ENCODE data around the gene VPS4B. TPM values are rescaled to one million over a fixed set of nuclear protein-coding genes. Genes with fewer than 3 reads are reported as not detected.

The VPS4B gene
- total and polyA plus RNA-seq, 10 of the 15 experiments (the other 5 are each of a cell fraction or from before 2014, with no cell fraction given) = 21.4 to 37.6 (median 29.8) TPM

- H3K4me2 ChIP-seq (ENCODE audit: control insufficient read depth, insufficient read depth) = no peak overlapping the region
- RAD21 ChIA-PET (ENCODE audit: unreplicated experiment) = no interaction called here
- 99% methylated on average over 4 of the region's 4 CpGs for WGBS (ENCODE audit: insufficient coverage, insufficient replicate concordance, low lambda C conversion rate, missing lambda C conversion rate)
- intact Hi-C loops (cut with micrococcal nuclease; ENCODE audit: unreplicated experiment) (no loop called here), in situ Hi-C loops (cut with MboI) (no loop called here)
- no peak overlapping the region for H3K27ac ChIP-seq (ENCODE audit: control insufficient read depth, insufficient read depth)
- no peak overlapping the region for H3K4me3 ChIP-seq
- no TSS peak for BruUV-seq (replicated peaks)
- H3K9ac ChIP-seq (ENCODE audit: control insufficient read depth, insufficient read depth, low read length) = no peak overlapping the region
- no peaks in the 10 kb centered on the region for H3K27me3 ChIP-seq (replicated peaks in 1 of 2; ENCODE audit: control insufficient read depth in 2 of 2, insufficient read depth in 2 of 2, low read length in 1 of 2)
- CTCF ChIA-PET = no interaction called here
- FAIRE-seq (no peak), DNase-seq (ENCODE audit: low read depth, low spot score) (no peak), ATAC-seq (no peak)
- H3K36me3 ChIP-seq (ENCODE audit: control insufficient read depth in 2 of 2, insufficient read depth in 2 of 2, low read length in 1 of 2) = peaks cover 0 to 19% of the 10 kb centered on the region in 2 experiments; a peak in 1 of 4 replicates
- TF ChIP-seq SIX5 (IDR thresholded peaks at IDR 0.05; ENCODE audit: low read depth, low read length, severe bottlenecking) (no peak), TCF7 (IDR thresholded peaks at IDR 0.05; ENCODE audit: borderline replicate concordance) (no peak), CHD4 (IDR thresholded peaks at IDR 0.05) (no peak)
- SMC1A ChIA-PET (ENCODE audit: uncharacterized antibody, unreplicated experiment) = no interaction called here
- H3K4me1 ChIP-seq (ENCODE audit: control insufficient read depth, insufficient read depth, low read length) = no peaks in the 10 kb centered on the region
- H3K79me2 ChIP-seq (ENCODE audit: control insufficient read depth, insufficient read depth, low read length) = no peaks in the 10 kb centered on the region
- no peaks in the 10 kb centered on the region for H4K20me1 ChIP-seq (ENCODE audit: control insufficient read depth, insufficient read depth)
- no peaks in the 10 kb centered on the region for H3K9me3 ChIP-seq (replicated peaks; ENCODE audit: control insufficient read depth, insufficient read depth, low read length)
- no peak overlapping the region for H2AFZ ChIP-seq (ENCODE audit: control insufficient read depth, low read depth, low read length)
- POLR2A ChIA-PET = interaction anchor here (0.6 kb wide), 1 partner anchor 377 kb away, joined by 3 read pairs; no protein-coding TSS in a partner anchor
Observed at GRCh38 chr18:63387861-63388260, 34.4 kb downstream of the VPS4B start.

DNA sequence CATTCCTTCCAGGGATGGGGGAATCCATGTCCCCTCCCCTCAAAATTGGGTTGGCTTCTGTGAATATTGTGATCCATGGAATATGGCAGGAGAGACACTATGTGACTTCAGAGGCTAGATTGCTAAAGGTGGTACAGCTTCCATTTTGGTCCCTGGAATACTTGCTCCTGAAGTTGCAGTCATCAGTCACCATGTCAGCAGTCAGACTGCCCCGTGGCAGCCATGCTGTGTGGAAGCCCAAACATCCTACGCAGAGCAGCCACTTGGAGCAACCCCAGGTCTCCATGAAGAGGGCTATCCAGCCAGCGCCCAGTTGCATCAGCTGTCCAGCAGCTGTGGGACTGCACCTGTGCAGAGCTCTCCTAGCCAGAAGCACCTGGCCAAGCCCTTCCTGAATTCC is 39.4 kb downstream of the VPS4B start:
- 84% methylated on average over 3 of the region's 3 CpGs for WGBS (ENCODE audit: insufficient coverage, insufficient replicate concordance, low lambda C conversion rate, missing lambda C conversion rate)

More for the DNA sequence above, 39.4 kb downstream of the VPS4B start:
- FAIRE-seq (no peak), ATAC-seq (no peak), DNase-seq (ENCODE audit: low read depth, low spot score) (no peak)
- Histone ChIP-seq H3K4me3 (no peak overlapping the region), H2AFZ (ENCODE audit: control insufficient read depth, low read depth, low read length) (no peak overlapping the region), H3K36me3 (ENCODE audit: control insufficient read depth in 2 of 2, insufficient read depth in 2 of 2, low read length in 1 of 2) (0 out of 4 replicates have a peak, but pooled peaks cover 0 to 6% of the 10 kb centered on the region in 2 experiments), H4K20me1 (ENCODE audit: control insufficient read depth, insufficient read depth) (no peaks in the 10 kb centered on the region), H3K9me3 (replicated peaks; ENCODE audit: control insufficient read depth, insufficient read depth, low read length) (no peaks in the 10 kb centered on the region), H3K4me1 (ENCODE audit: control insufficient read depth, insufficient read depth, low read length) (peaks cover 5% of the 10 kb centered on the region), H3K79me2 (ENCODE audit: control insufficient read depth, insufficient read depth, low read length) (no peaks in the 10 kb centered on the region), H3K27ac (ENCODE audit: control insufficient read depth, insufficient read depth) (no peak overlapping the region), H3K4me2 (ENCODE audit: control insufficient read depth, insufficient read depth) (no peak overlapping the region), H3K9ac (ENCODE audit: control insufficient read depth, insufficient read depth, low read length) (no peak overlapping the region), H3K27me3 (replicated peaks in 1 of 2; ENCODE audit: control insufficient read depth in 2 of 2, insufficient read depth in 2 of 2, low read length in 1 of 2) (no peaks in the 10 kb centered on the region)
- BruUV-seq (replicated peaks) = no TSS peak
- RAD21 ChIA-PET (ENCODE audit: unreplicated experiment) = interaction anchor here (1.1 kb wide), 1 partner anchor 10 kb away, joined by 3 read pairs; no protein-coding TSS in a partner anchor
- POLR2A ChIA-PET = interaction anchor here (1.6 kb wide), 1 partner anchor 13 kb away, joined by 3 read pairs; no protein-coding TSS in a partner anchor
- TF ChIP-seq, protein P1, sequence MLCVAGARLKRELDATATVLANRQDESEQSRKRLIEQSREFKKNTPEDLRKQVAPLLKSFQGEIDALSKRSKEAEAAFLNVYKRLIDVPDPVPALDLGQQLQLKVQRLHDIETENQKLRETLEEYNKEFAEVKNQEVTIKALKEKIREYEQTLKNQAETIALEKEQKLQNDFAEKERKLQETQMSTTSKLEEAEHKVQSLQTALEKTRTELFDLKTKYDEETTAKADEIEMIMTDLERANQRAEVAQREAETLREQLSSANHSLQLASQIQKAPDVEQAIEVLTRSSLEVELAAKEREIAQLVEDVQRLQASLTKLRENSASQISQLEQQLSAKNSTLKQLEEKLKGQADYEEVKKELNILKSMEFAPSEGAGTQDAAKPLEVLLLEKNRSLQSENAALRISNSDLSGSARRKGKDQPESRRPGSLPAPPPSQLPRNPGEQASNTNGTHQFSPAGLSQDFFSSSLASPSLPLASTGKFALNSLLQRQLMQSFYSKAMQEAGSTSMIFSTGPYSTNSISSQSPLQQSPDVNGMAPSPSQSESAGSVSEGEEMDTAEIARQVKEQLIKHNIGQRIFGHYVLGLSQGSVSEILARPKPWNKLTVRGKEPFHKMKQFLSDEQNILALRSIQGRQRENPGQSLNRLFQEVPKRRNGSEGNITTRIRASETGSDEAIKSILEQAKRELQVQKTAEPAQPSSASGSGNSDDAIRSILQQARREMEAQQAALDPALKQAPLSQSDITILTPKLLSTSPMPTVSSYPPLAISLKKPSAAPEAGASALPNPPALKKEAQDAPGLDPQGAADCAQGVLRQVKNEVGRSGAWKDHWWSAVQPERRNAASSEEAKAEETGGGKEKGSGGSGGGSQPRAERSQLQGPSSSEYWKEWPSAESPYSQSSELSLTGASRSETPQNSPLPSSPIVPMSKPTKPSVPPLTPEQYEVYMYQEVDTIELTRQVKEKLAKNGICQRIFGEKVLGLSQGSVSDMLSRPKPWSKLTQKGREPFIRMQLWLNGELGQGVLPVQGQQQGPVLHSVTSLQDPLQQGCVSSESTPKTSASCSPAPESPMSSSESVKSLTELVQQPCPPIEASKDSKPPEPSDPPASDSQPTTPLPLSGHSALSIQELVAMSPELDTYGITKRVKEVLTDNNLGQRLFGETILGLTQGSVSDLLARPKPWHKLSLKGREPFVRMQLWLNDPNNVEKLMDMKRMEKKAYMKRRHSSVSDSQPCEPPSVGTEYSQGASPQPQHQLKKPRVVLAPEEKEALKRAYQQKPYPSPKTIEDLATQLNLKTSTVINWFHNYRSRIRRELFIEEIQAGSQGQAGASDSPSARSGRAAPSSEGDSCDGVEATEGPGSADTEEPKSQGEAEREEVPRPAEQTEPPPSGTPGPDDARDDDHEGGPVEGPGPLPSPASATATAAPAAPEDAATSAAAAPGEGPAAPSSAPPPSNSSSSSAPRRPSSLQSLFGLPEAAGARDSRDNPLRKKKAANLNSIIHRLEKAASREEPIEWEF (IDR thresholded peaks at IDR 0.05; ENCODE audit: insufficient replicate concordance, low read depth, low read length) = no peak
- TF ChIP-seq, protein P2, sequence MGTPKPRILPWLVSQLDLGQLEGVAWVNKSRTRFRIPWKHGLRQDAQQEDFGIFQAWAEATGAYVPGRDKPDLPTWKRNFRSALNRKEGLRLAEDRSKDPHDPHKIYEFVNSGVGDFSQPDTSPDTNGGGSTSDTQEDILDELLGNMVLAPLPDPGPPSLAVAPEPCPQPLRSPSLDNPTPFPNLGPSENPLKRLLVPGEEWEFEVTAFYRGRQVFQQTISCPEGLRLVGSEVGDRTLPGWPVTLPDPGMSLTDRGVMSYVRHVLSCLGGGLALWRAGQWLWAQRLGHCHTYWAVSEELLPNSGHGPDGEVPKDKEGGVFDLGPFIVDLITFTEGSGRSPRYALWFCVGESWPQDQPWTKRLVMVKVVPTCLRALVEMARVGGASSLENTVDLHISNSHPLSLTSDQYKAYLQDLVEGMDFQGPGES (IDR thresholded peaks at IDR 0.05) = no peak
- TF ChIP-seq, protein P3, sequence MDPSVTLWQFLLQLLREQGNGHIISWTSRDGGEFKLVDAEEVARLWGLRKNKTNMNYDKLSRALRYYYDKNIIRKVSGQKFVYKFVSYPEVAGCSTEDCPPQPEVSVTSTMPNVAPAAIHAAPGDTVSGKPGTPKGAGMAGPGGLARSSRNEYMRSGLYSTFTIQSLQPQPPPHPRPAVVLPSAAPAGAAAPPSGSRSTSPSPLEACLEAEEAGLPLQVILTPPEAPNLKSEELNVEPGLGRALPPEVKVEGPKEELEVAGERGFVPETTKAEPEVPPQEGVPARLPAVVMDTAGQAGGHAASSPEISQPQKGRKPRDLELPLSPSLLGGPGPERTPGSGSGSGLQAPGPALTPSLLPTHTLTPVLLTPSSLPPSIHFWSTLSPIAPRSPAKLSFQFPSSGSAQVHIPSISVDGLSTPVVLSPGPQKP (IDR thresholded peaks at IDR 0.05; ENCODE audit: low read depth, low read length) = no peak
- TF ChIP-seq POLR2AphosphoS2 (IDR thresholded peaks at IDR 0.05; ENCODE audit: low read depth, low read length) = no peak
- no peak for TF ChIP-seq IRF4 (IDR thresholded peaks at IDR 0.05; ENCODE audit: low read depth, low read length)
- TF ChIP-seq YY1 (IDR thresholded peaks at IDR 0.05; ENCODE audit: low read depth, low read length) = 0 out of 2 replicates have a peak, but pooled peaks have one; percentile 25
- TF ChIP-seq CBX3 (IDR thresholded peaks at IDR 0.05; ENCODE audit: borderline replicate concordance, low read depth) = no peak
- intact Hi-C loops (cut with micrococcal nuclease; ENCODE audit: unreplicated experiment) (no loop called here), in situ Hi-C loops (cut with MboI) (no loop called here)
- CTCF ChIA-PET = interaction anchor here (1.0 to 1.6 kb wide), 2 partner anchors 42 to 57 kb away, joined by 3 to 7 read pairs; no protein-coding TSS in a partner anchor
- SMC1A ChIA-PET (ENCODE audit: uncharacterized antibody, unreplicated experiment) = no interaction called here

All from GM12878 (cell line).